ENCODE measurements around the gene NCAM2. TPM values are rescaled to one million over a fixed set of nuclear protein-coding genes. Genes with fewer than 3 reads are reported as not detected.

The NCAM2 gene
- total and polyA plus RNA-seq, 2 donors (not counting 1 experiment from before 2014, with no cell fraction given) = 0.13 TPM; not detected in 1

DNA sequence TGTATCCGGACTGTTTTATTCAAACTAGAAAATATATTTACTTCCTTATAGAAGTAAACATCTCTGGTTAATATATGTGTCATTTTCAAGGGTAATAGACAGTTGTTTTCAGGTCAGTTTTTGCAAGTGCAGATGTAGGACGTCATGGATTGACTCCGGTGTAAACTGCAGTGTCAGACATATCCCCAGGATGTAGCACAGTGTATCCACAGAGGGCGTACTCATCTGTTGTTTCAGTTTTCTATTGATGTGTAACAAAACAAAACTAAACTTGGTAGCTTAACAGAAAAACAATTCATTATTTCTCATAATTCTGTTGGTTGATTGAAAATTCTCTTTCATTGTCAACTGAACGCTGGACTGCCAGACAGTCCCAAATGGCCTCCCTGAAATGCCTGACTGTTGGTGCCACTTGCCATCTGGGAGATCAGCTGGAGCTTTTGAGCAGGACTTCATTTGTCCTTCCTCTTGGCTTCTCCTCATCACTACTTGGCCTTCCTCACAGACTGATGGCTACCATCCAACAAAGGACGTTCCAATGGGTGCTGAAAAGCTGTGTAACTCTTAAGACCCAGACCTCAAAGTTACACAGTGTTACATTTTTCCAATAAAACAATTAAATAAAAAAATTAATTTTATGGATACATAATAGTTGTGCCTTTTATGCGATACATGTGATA lies 181.6 kb downstream of the NCAM2 start:
- no peak overlapping the region for H3K4me2 ChIP-seq (replicated peaks; ENCODE audit: low read depth, low read length, poor library complexity, severe bottlenecking)
- CTCF ChIA-PET = no interaction called here
- Mint-ChIP-seq H3K27ac (no peak overlapping the region), H3K27me3 (no peaks in the 10 kb centered on the region), H3K4me3 (no peak overlapping the region), H3K9me3 (ENCODE audit: insufficient read depth) (no peaks in the 10 kb centered on the region), H3K4me1 (peaks cover 7% of the 10 kb centered on the region)
- TF ChIP-seq, protein P1, sequence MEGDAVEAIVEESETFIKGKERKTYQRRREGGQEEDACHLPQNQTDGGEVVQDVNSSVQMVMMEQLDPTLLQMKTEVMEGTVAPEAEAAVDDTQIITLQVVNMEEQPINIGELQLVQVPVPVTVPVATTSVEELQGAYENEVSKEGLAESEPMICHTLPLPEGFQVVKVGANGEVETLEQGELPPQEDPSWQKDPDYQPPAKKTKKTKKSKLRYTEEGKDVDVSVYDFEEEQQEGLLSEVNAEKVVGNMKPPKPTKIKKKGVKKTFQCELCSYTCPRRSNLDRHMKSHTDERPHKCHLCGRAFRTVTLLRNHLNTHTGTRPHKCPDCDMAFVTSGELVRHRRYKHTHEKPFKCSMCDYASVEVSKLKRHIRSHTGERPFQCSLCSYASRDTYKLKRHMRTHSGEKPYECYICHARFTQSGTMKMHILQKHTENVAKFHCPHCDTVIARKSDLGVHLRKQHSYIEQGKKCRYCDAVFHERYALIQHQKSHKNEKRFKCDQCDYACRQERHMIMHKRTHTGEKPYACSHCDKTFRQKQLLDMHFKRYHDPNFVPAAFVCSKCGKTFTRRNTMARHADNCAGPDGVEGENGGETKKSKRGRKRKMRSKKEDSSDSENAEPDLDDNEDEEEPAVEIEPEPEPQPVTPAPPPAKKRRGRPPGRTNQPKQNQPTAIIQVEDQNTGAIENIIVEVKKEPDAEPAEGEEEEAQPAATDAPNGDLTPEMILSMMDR (IDR thresholded peaks at IDR 0.05) = no peak
- no peak for TF ChIP-seq EZH2 (IDR thresholded peaks at IDR 0.05; ENCODE audit: borderline replicate concordance, insufficient read depth, low read depth, low read length, poor library complexity, severe bottlenecking)
- no peak overlapping the region for H2AFZ ChIP-seq (ENCODE audit: insufficient read depth, low read depth, low read length, poor library complexity, severe bottlenecking)
- DNase-seq (no peak), ATAC-seq (ENCODE audit: low read depth) (no peak)
- no peaks in the 10 kb centered on the region for H3K27me3 ChIP-seq (replicated peaks in 1 of 4; ENCODE audit: control extremely low read depth in 1 of 4, control insufficient read depth in 3 of 4, insufficient read depth in 4 of 4, low read length in 3 of 4)
- POLR2A ChIA-PET = no interaction called here
- H3K27ac ChIP-seq (ENCODE audit: low read length in 2 of 2) = no peak overlapping the region
- H4K20me1 ChIP-seq (ENCODE audit: control insufficient read depth, insufficient read depth, low read length, poor library complexity, severe bottlenecking) = no peaks in the 10 kb centered on the region
- WGBS (ENCODE audit: insufficient coverage) = 100% methylated on average over 1 of the region's 7 CpGs
- no peaks in the 10 kb centered on the region for H3K36me3 ChIP-seq (replicated peaks in 1 of 2; ENCODE audit: control extremely low read depth in 1 of 2, control insufficient read depth in 1 of 2, extremely low read depth in 1 of 2, insufficient read depth in 2 of 2, low read length in 1 of 2)
- no peaks in the 10 kb centered on the region for H3K79me2 ChIP-seq (ENCODE audit: control insufficient read depth, insufficient read depth, low read length)
- H3K9me3 ChIP-seq (ENCODE audit: control extremely low read depth in 1 of 3, control insufficient read depth in 2 of 3, insufficient read depth in 1 of 3, low read length in 2 of 3) = no peaks in the 10 kb centered on the region
- no peaks in the 10 kb centered on the region for H3K4me1 ChIP-seq (ENCODE audit: control insufficient read depth in 2 of 2, insufficient read depth in 2 of 2, low read length in 2 of 2)
- no peak overlapping the region for H3K9ac ChIP-seq (ENCODE audit: low read length)
- no peak overlapping the region for H3K4me3 ChIP-seq (ENCODE audit: control extremely low read depth in 1 of 5, extremely low read depth in 1 of 5, insufficient read depth in 1 of 5, low read depth in 2 of 5, low read length in 4 of 5)
- intact Hi-C loops (cut with micrococcal nuclease) = no loop called here

DNA sequence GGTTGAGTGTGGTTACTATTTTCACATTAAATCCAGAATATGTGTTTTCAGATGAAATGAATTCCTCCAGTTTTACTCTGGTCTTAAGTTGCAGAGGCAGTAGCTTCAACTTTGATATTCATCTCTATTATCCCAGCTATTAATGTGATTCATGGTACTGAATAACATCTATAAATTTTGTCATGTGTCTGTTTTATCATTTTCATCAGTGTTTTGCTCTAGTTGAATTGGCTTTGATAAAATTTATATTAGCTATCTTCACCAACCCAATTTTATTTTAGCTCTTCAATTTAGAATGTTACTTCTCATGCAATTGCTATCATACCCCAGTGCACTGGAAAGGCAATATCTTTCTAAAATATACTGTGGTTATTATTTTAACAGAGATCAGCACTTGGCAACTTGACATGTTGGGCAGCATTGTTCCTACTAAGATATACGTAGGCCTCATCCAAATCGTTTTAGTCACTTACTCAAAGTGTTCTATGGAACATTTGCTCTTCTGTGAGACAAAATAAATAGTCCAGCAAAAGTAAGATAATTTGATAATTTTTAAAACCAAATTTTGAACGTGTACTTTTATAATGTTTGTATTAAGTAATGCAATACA lies 184.3 kb downstream of the NCAM2 start:
- POLR2A ChIA-PET = no interaction called here
- H3K36me3 ChIP-seq (replicated peaks in 1 of 2; ENCODE audit: control extremely low read depth in 1 of 2, control insufficient read depth in 1 of 2, extremely low read depth in 1 of 2, insufficient read depth in 2 of 2, low read length in 1 of 2) = no peaks in the 10 kb centered on the region
- Mint-ChIP-seq H3K4me3 (no peak overlapping the region), H3K27ac (no peak overlapping the region), H3K27me3 (no peaks in the 10 kb centered on the region), H3K9me3 (ENCODE audit: insufficient read depth) (no peaks in the 10 kb centered on the region), H3K4me1 (no peaks in the 10 kb centered on the region)
- ATAC-seq (ENCODE audit: low read depth) = no peak
- no peak for DNase-seq
- no peaks in the 10 kb centered on the region for H3K9me3 ChIP-seq (ENCODE audit: control extremely low read depth in 1 of 3, control insufficient read depth in 2 of 3, insufficient read depth in 1 of 3, low read length in 2 of 3)
- no peak overlapping the region for H3K27ac ChIP-seq (ENCODE audit: low read length in 2 of 2)
- H4K20me1 ChIP-seq (ENCODE audit: control insufficient read depth, insufficient read depth, low read length, poor library complexity, severe bottlenecking) = no peaks in the 10 kb centered on the region
- no peak overlapping the region for H3K9ac ChIP-seq (ENCODE audit: low read length)
- CTCF ChIA-PET = no interaction called here
- H2AFZ ChIP-seq (ENCODE audit: insufficient read depth, low read depth, low read length, poor library complexity, severe bottlenecking) = no peak overlapping the region
- H3K79me2 ChIP-seq (ENCODE audit: control insufficient read depth, insufficient read depth, low read length) = no peaks in the 10 kb centered on the region
- TF ChIP-seq, protein P1 (IDR thresholded peaks at IDR 0.05) = no peak
- TF ChIP-seq EZH2 (IDR thresholded peaks at IDR 0.05; ENCODE audit: borderline replicate concordance, insufficient read depth, low read depth, low read length, poor library complexity, severe bottlenecking) = no peak
- no peak overlapping the region for H3K4me2 ChIP-seq (replicated peaks; ENCODE audit: low read depth, low read length, poor library complexity, severe bottlenecking)
- H3K4me3 ChIP-seq (ENCODE audit: control extremely low read depth in 1 of 5, extremely low read depth in 1 of 5, insufficient read depth in 1 of 5, low read depth in 2 of 5, low read length in 4 of 5) = no peak overlapping the region
- intact Hi-C loops (cut with micrococcal nuclease) = no loop called here
- no peaks in the 10 kb centered on the region for H3K27me3 ChIP-seq (replicated peaks in 1 of 4; ENCODE audit: control extremely low read depth in 1 of 4, control insufficient read depth in 3 of 4, insufficient read depth in 4 of 4, low read length in 3 of 4)
- H3K4me1 ChIP-seq (ENCODE audit: control insufficient read depth in 2 of 2, insufficient read depth in 2 of 2, low read length in 2 of 2) = no peaks in the 10 kb centered on the region
- no CpG with 5 or more reads among the region's 3 CpGs for WGBS (ENCODE audit: insufficient coverage)
